CD4-positive, alpha-beta T cell (primary cell): ENCODE results near the gene CYP4Z1. TPM values are rescaled to one million over a fixed set of nuclear protein-coding genes. Genes with fewer than 3 reads are reported as not detected.
"Not testable (repeated sequence)": the region's sequence is repeated elsewhere in the genome, so short reads cannot be mapped to it uniquely, and the experiment has no call there.

ENCODE experiments used
- ATAC-seq: fragments of 200-7000 bp; cut with Tn5 transposase; one replicate; pipeline ENCODE4 v1.10.0; 2022; ENCODE audit warnings: mild to moderate bottlenecking; ENCODE audit not compliant: poor library complexity
- CTCF ChIA-PET: fragments of 350-600 bp; sonication (Branson Sonifier 250); formaldehyde crosslinking; loops from one replicate; lab custom pipeline; 2021; ENCODE audit warnings: antibody characterized with exemption, inconsistent platforms; lab: Charles Lee
- POLR2A ChIA-PET: fragments of 350-600 bp; sonication (Branson Sonifier 250); formaldehyde crosslinking; loops from one replicate; lab custom pipeline; 2021; ENCODE audit warnings: antibody characterized with exemption, inconsistent platforms; lab: Charles Lee
- DNase-seq, 14 experiments: peaks; one replicate each; pipeline ENCODE4 v3.0.0-alpha.2; 2013 to 2020; ENCODE audit warnings: mixed read lengths in 2 of 14
- H3K27ac ChIP-seq, 2 donors: one replicate each; pipeline versions ENCODE4 v1.5.1 to v1.7.0; 2013; ENCODE audit warnings: low read length in 2 of 2, low read depth in 1 of 2, mild to moderate bottlenecking in 1 of 2
- H3K27me3 ChIP-seq, 2 experiments: 1 replicate in 1 of 2; 2 replicates in 1 of 2; pipeline versions ENCODE4 v1.6.1 to v1.7.0; 2013; ENCODE audit warnings: low read length in 2 of 2, control low read depth in 1 of 2, mild to moderate bottlenecking in 1 of 2, moderate library complexity in 1 of 2; ENCODE audit not compliant: insufficient read depth in 2 of 2, control insufficient read depth in 1 of 2
- H3K36me3 ChIP-seq: one replicate; pipeline ENCODE4 v1.6.1; 2013; ENCODE audit warnings: low read length, control low read depth; ENCODE audit not compliant: insufficient read depth
- H3K4me1 ChIP-seq: one replicate; pipeline ENCODE4 v1.6.1; 2013; ENCODE audit warnings: low read length, control low read depth; ENCODE audit not compliant: insufficient read depth
- H3K4me3 ChIP-seq: one replicate; pipeline ENCODE4 v1.5.1; 2013; ENCODE audit warnings: mild to moderate bottlenecking, low read length, moderate library complexity
- H3K9me3 ChIP-seq, 2 experiments: 1 replicate in 1 of 2; 2 replicates in 1 of 2; pipeline versions ENCODE4 v1.6.1 to v1.7.0; 2013; ENCODE audit warnings: low read length in 2 of 2, mild to moderate bottlenecking in 2 of 2, control low read depth in 1 of 2, moderate library complexity in 1 of 2; ENCODE audit not compliant: control insufficient read depth in 1 of 2, insufficient read depth in 1 of 2
- H3K27ac Mint-ChIP-seq: one replicate; pipeline ENCODE4 v1.8.0; 2020; ENCODE audit warnings: mixed read lengths
- H3K27me3 Mint-ChIP-seq: one replicate; pipeline ENCODE4 v1.8.0; 2021; ENCODE audit warnings: mixed read lengths
- H3K36me3 Mint-ChIP-seq: one replicate; pipeline ENCODE4 v1.8.0; 2021; ENCODE audit warnings: low read depth, mixed read lengths
- H3K4me1 Mint-ChIP-seq: one replicate; pipeline ENCODE4 v1.8.0; 2021; ENCODE audit warnings: low read depth, mixed read lengths
- H3K4me3 Mint-ChIP-seq: one replicate; pipeline ENCODE4 v1.8.0; 2020; ENCODE audit warnings: mild to moderate bottlenecking, mixed read lengths
- H3K9me3 Mint-ChIP-seq: one replicate; pipeline ENCODE4 v1.8.0; 2020; ENCODE audit warnings: mixed read lengths
- intact Hi-C, 2 experiments: fragments of 100-400 bp; cut with DNase I in 1 of 2; cut with micrococcal nuclease in 1 of 2; formaldehyde crosslinking; loops; one replicate each; pipeline versions ENCODE4 v1.15.1 to v1.9.0; 2023 to 2025; cut with DNase I, micrococcal nuclease
- total RNA-seq, 174 experiments: library from RNA in 2 of 174; stranded (reverse) in 2 of 174; gene quantifications; one replicate each; pipeline ENCODE4 v1.2.3 and lab custom pipeline; 2021 to 2026
- TF ChIP-seq, protein P1 (sequence below): fragments of 200-600 bp; IDR thresholded peaks from one replicate; pipeline ENCODE4 v1.8.0; 2022; ENCODE audit warnings: antibody characterized with exemption, mild to moderate bottlenecking

Gene CYP4Z1
- total RNA-seq, 2 experiments from 2014 or later: not detected

DNA sequence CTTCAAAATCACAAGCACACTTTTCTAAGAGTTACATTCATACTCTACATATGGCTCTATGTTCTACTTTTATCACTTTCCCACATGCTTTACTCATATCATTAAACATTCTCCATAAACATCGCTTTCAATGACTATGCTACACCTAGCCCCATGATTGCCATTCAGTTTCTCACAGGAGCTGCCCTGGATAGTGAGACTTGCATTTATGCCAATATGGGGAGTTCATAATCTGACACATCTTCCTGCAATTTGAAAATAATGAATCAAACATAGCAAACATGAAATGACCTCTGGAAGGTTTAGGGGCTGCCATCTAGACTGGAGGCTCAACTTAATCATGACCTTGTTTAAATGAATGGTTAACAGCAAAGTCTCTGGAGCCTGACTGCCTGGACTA, 61.2 kb downstream of the CYP4Z1 start:
- no peak overlapping the region for H3K27ac ChIP-seq
- POLR2A ChIA-PET: no interaction called here
- Mint-ChIP-seq H3K9me3 (no peaks in the 10 kb centered on the region), H3K36me3 (no peaks in the 10 kb centered on the region), H3K4me3 (no peak overlapping the region), H3K4me1 (no peaks in the 10 kb centered on the region), H3K27me3 (peaks cover 29% of the 10 kb centered on the region), H3K27ac (no peak overlapping the region)
- ATAC-seq (no peak), DNase-seq (no peak)
- intact Hi-C loops: no loop called here
- H3K9me3 ChIP-seq: no peaks in the 10 kb centered on the region
- CTCF ChIA-PET: no interaction called here
- peaks cover 0 to 2% of the 10 kb centered on the region in 2 experiments for H3K27me3 ChIP-seq
- H3K36me3 ChIP-seq: no peaks in the 10 kb centered on the region
- no peaks in the 10 kb centered on the region for H3K4me1 ChIP-seq
- TF ChIP-seq, protein P1, sequence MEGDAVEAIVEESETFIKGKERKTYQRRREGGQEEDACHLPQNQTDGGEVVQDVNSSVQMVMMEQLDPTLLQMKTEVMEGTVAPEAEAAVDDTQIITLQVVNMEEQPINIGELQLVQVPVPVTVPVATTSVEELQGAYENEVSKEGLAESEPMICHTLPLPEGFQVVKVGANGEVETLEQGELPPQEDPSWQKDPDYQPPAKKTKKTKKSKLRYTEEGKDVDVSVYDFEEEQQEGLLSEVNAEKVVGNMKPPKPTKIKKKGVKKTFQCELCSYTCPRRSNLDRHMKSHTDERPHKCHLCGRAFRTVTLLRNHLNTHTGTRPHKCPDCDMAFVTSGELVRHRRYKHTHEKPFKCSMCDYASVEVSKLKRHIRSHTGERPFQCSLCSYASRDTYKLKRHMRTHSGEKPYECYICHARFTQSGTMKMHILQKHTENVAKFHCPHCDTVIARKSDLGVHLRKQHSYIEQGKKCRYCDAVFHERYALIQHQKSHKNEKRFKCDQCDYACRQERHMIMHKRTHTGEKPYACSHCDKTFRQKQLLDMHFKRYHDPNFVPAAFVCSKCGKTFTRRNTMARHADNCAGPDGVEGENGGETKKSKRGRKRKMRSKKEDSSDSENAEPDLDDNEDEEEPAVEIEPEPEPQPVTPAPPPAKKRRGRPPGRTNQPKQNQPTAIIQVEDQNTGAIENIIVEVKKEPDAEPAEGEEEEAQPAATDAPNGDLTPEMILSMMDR: no peak
- no peak overlapping the region for H3K4me3 ChIP-seq

- H3K36me3 Mint-ChIP-seq, H3K27ac ChIP-seq, H3K9me3 Mint-ChIP-seq, H3K4me3 ChIP-seq, intact Hi-C loops, H3K9me3 ChIP-seq, H3K36me3 ChIP-seq, ATAC-seq, CTCF ChIA-PET, H3K27me3 ChIP-seq, H3K4me1 Mint-ChIP-seq, POLR2A ChIA-PET, H3K4me3 Mint-ChIP-seq, H3K27ac Mint-ChIP-seq, DNase-seq, H3K4me1 ChIP-seq: not testable (repeated sequence)
- peaks cover 29% of the 10 kb centered on the region for H3K27me3 Mint-ChIP-seq
These were observed 61.8 kb downstream of the CYP4Z1 start for GRCh38 chr1:47128854-47129253.

DNA sequence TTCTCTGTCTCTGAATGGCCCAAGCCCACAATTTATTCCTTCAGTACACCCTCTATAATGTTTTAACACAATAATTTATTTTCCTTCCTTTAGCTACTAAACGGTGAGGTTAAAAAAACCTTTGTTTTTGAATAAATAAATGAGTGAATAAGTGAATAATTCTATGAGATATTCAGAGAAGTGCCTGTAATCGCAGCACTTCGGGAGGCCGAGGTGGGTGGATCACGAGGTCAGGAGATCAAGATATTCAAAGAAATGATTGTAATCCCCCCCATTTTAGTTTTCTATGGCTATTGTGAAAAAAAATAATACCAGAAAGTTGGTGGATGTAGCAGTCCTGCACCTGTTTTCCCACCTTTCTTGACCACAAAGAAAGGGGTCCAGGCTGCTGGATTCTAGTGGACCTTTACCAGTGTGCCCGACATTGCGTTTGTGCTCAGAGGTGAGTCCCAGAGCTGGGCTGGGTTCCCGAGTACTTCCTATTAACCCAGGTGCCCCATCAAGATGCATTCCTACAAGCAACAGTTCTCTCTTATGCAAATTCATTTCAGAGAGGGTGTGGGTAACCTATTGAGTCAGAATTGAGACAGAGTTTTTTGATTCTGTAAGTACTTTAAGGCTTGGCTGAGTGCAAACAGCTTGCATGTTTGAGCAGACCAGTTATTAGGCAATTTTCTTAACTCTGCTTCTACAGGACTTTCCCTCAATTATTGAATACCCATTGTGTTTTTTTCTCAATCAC, 62.6 kb downstream of the CYP4Z1 start:
- H3K4me3 Mint-ChIP-seq, H3K27ac ChIP-seq, H3K27ac Mint-ChIP-seq, H3K9me3 ChIP-seq, H3K9me3 Mint-ChIP-seq, DNase-seq, H3K27me3 ChIP-seq, CTCF ChIA-PET, H3K4me3 ChIP-seq, H3K4me1 ChIP-seq, intact Hi-C loops, ATAC-seq, H3K4me1 Mint-ChIP-seq, H3K36me3 ChIP-seq, POLR2A ChIA-PET, H3K36me3 Mint-ChIP-seq: not testable (repeated sequence)
- peaks cover 29% of the 10 kb centered on the region for H3K27me3 Mint-ChIP-seq

GRCh38 chr1:47132665-47133064, 65.6 kb downstream of the CYP4Z1 start:
- H3K4me3 ChIP-seq, H3K36me3 Mint-ChIP-seq, POLR2A ChIA-PET, intact Hi-C loops, H3K9me3 Mint-ChIP-seq, H3K36me3 ChIP-seq, DNase-seq, H3K4me1 Mint-ChIP-seq, H3K27ac ChIP-seq, ATAC-seq, H3K4me3 Mint-ChIP-seq, H3K27me3 ChIP-seq, H3K4me1 ChIP-seq, H3K9me3 ChIP-seq, CTCF ChIA-PET, H3K27ac Mint-ChIP-seq: not testable (repeated sequence)
- peaks cover 25% of the 10 kb centered on the region for H3K27me3 Mint-ChIP-seq
